CD14-positive monocyte (primary cell): ENCODE results near the gene NPAS3. TPM values are rescaled to one million over a fixed set of nuclear protein-coding genes. Genes with fewer than 3 reads are reported as not detected.

Source experiments
- DNase-seq, 3 donors: peaks; one replicate each; pipeline ENCODE4 v3.0.0-alpha.2; 2011 to 2022
- H2AFZ ChIP-seq: 2 replicates; pipeline ENCODE4 v1.6.0; 2012; ENCODE audit warnings: mild to moderate bottlenecking, low read depth, low read length, inconsistent platforms; ENCODE audit not compliant: insufficient read depth, poor library complexity, severe bottlenecking
- H3K27ac ChIP-seq, 2 donors: 1 replicate in 1 of 2; 2 replicates in 1 of 2; pipeline ENCODE4 v1.5.1; 2012 to 2013; ENCODE audit warnings: low read length in 2 of 2, control low read depth in 1 of 2, inconsistent platforms in 1 of 2, low read depth in 1 of 2, mild to moderate bottlenecking in 1 of 2
- H3K27me3 ChIP-seq, 2 donors: one replicate each; pipeline versions ENCODE4 v1.6.0 to v1.6.1; 2011 to 2013; ENCODE audit warnings: low read length in 2 of 2; ENCODE audit not compliant: control insufficient read depth in 2 of 2, insufficient read depth in 2 of 2
- H3K36me3 ChIP-seq, 2 donors: replicated peaks in 1 of 2; 1 replicate in 1 of 2; 2 replicates in 1 of 2; pipeline versions ENCODE4 v1.5.1 to v1.6.1; 2012 to 2013; ENCODE audit warnings: low read length in 2 of 2, control low read depth in 1 of 2, inconsistent platforms in 1 of 2, mild to moderate bottlenecking in 1 of 2; ENCODE audit not compliant: insufficient read depth in 2 of 2, control insufficient read depth in 1 of 2
- H3K4me1 ChIP-seq, 2 donors: 1 replicate in 1 of 2; 2 replicates in 1 of 2; pipeline versions ENCODE4 v1.5.1 to v1.6.1; 2012 to 2013; ENCODE audit warnings: low read length in 2 of 2, control low read depth in 1 of 2, inconsistent platforms in 1 of 2, mild to moderate bottlenecking in 1 of 2, moderate library complexity in 1 of 2; ENCODE audit not compliant: insufficient read depth in 2 of 2, control insufficient read depth in 1 of 2
- H3K4me2 ChIP-seq: replicated peaks from 2 replicates; pipeline ENCODE3; 2012; ENCODE audit warnings: low read length, moderate library complexity, mild to moderate bottlenecking; ENCODE audit not compliant: poor library complexity, severe bottlenecking; ENCODE audit errors: extremely low read depth
- H3K4me3 ChIP-seq, 3 experiments: fragments of 200-600 bp in 1 of 3; sonication (generic) in 1 of 3; replicated peaks in 1 of 3; 1 replicate in 2 of 3; 2 replicates in 1 of 3; pipeline ENCODE4 v1.5.1; 2011 to 2013; ENCODE audit warnings: low read length in 3 of 3, mild to moderate bottlenecking in 3 of 3, control low read depth in 2 of 3, low read depth in 2 of 3, inconsistent platforms in 1 of 3, moderate library complexity in 1 of 3
- H3K79me2 ChIP-seq: 2 replicates; pipeline ENCODE4 v1.6.0; 2012; ENCODE audit warnings: mild to moderate bottlenecking, control low read depth, inconsistent platforms, low read length, moderate library complexity; ENCODE audit not compliant: insufficient read depth
- H3K9ac ChIP-seq: 2 replicates; pipeline ENCODE4 v1.6.0; 2017; ENCODE audit warnings: low read length, mild to moderate bottlenecking; ENCODE audit not compliant: insufficient read depth, poor library complexity, severe bottlenecking
- H3K9me3 ChIP-seq, 2 donors: replicated peaks in 1 of 2; 1 replicate in 1 of 2; 2 replicates in 1 of 2; pipeline versions ENCODE4 v1.5.1 to v1.6.1; 2012 to 2013; ENCODE audit warnings: low read length in 2 of 2, control low read depth in 1 of 2; ENCODE audit not compliant: control insufficient read depth in 1 of 2, insufficient read depth in 1 of 2
- H4K20me1 ChIP-seq: 2 replicates; pipeline ENCODE4 v1.6.0; 2012; ENCODE audit warnings: mild to moderate bottlenecking, low read length, control low read depth, moderate library complexity; ENCODE audit not compliant: insufficient read depth
- H3K27ac Mint-ChIP-seq, 7 donors: one replicate each; pipeline ENCODE4 v1.8.0; 2020; ENCODE audit warnings: mild to moderate bottlenecking in 7 of 7, mixed read lengths in 7 of 7, moderate library complexity in 6 of 7, inconsistent platforms in 2 of 7
- H3K27me3 Mint-ChIP-seq, 3 donors: one replicate each; pipeline ENCODE4 v1.8.0; 2021 to 2022; ENCODE audit warnings: low read depth in 3 of 3, mild to moderate bottlenecking in 3 of 3, mixed read lengths in 3 of 3, moderate library complexity in 3 of 3, inconsistent platforms in 1 of 3
- H3K36me3 Mint-ChIP-seq, 2 donors: one replicate each; pipeline ENCODE4 v1.8.0; 2020; ENCODE audit warnings: mixed read lengths in 2 of 2, inconsistent platforms in 1 of 2, mild to moderate bottlenecking in 1 of 2
- H3K4me1 Mint-ChIP-seq: one replicate; pipeline ENCODE4 v1.8.0; 2020; ENCODE audit warnings: mild to moderate bottlenecking, mixed read lengths
- H3K4me3 Mint-ChIP-seq, 2 donors: one replicate each; pipeline ENCODE4 v1.8.0; 2020; ENCODE audit warnings: mild to moderate bottlenecking in 2 of 2, mixed read lengths in 2 of 2, moderate library complexity in 1 of 2
- H3K9me3 Mint-ChIP-seq, 7 donors: one replicate each; pipeline ENCODE4 v1.8.0; 2020 to 2022; ENCODE audit warnings: mixed read lengths in 7 of 7, mild to moderate bottlenecking in 6 of 7, moderate library complexity in 6 of 7, inconsistent platforms in 2 of 7
- WGBS: methylation state at CpG from one replicate; pipeline ENCODE4 v1.1.5; 2013; ENCODE audit warnings: missing lambda C conversion rate; ENCODE audit not compliant: insufficient coverage; 5-methylcytosine and 5-hydroxymethylcytosine counted together
- intact Hi-C, 2 donors: fragments of 100-400 bp; cut with micrococcal nuclease; formaldehyde crosslinking; loops; one replicate each; pipeline versions ENCODE4 v1.15.0 to v1.15.1; 2023
- polyA plus RNA-seq, 3 donors: library from polyadenylated mRNA; depleted of rRNA in 1 of 3; unstranded in 2 of 3; stranded (reverse) in 1 of 3; fragments of 300-500 nt in 2 of 3; fragments of >200 nt in 1 of 3; fragmentation: Illumina TruSeq in 2 of 3; gene quantifications; 1 replicate in 2 of 3; 2 replicates in 1 of 3; pipeline ENCODE4 v1.2.3, GENCODE V29; 2012 to 2021
- TF ChIP-seq, protein P1 (sequence below): fragments of 200-600 bp; IDR thresholded peaks from one replicate; pipeline ENCODE4 v1.8.0; 2022; ENCODE audit warnings: antibody characterized with exemption, mild to moderate bottlenecking

The NPAS3 gene
- polyA plus RNA-seq, 3 donors, result not detected

DNA sequence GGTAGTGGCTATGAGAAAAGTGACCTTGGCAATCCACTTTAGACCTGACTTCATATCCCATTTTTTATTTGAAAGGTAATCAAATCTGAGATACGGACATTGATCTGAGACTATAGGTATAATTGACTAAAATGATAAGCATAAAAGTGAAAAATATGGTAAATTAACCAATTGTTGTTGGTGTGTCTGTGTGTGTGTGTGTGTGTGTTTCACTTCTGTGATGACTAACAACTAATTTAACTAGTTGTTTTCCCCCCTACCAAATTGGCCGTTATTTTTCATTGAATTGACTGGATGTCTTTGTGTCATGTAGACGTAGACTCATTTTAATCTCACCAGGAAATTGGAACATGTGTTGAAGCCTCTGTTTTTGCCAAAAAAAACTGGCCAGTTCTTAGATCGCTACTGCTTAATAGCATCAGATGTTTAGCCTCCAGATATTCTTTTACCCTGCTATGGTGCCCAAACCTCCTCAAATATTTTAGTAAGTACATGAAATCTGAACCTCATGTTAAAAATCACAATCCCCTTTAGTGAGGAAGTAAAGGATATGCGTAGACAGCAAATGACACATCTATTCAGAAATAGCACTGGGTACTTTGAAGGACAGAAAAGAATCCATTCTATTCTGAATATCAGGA, 617.2 kb downstream of the NPAS3 start:
- no peaks in the 10 kb centered on the region for H3K27me3 ChIP-seq
- no peak overlapping the region for H3K4me3 ChIP-seq
- H3K4me1 ChIP-seq, result no peaks in the 10 kb centered on the region
- no peak overlapping the region for H3K9ac ChIP-seq
- H3K9me3 Mint-ChIP-seq, result no peaks in the 10 kb centered on the region
- no peak for DNase-seq
- TF ChIP-seq, protein P1, sequence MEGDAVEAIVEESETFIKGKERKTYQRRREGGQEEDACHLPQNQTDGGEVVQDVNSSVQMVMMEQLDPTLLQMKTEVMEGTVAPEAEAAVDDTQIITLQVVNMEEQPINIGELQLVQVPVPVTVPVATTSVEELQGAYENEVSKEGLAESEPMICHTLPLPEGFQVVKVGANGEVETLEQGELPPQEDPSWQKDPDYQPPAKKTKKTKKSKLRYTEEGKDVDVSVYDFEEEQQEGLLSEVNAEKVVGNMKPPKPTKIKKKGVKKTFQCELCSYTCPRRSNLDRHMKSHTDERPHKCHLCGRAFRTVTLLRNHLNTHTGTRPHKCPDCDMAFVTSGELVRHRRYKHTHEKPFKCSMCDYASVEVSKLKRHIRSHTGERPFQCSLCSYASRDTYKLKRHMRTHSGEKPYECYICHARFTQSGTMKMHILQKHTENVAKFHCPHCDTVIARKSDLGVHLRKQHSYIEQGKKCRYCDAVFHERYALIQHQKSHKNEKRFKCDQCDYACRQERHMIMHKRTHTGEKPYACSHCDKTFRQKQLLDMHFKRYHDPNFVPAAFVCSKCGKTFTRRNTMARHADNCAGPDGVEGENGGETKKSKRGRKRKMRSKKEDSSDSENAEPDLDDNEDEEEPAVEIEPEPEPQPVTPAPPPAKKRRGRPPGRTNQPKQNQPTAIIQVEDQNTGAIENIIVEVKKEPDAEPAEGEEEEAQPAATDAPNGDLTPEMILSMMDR, result no peak
- no peaks in the 10 kb centered on the region for H3K79me2 ChIP-seq
- no peaks in the 10 kb centered on the region for H3K36me3 Mint-ChIP-seq
- H3K27ac ChIP-seq, result no peak overlapping the region
- no peak overlapping the region for H2AFZ ChIP-seq
- no peaks in the 10 kb centered on the region for H3K4me1 Mint-ChIP-seq
- WGBS, result 100% methylated on average over 1 of the region's 5 CpGs
- no peaks in the 10 kb centered on the region for H3K27me3 Mint-ChIP-seq
- H4K20me1 ChIP-seq, result no peaks in the 10 kb centered on the region
- H3K9me3 ChIP-seq, result no peaks in the 10 kb centered on the region
- no peaks in the 10 kb centered on the region for H3K36me3 ChIP-seq
- no peak overlapping the region for H3K4me3 Mint-ChIP-seq
- H3K27ac Mint-ChIP-seq, result no peak overlapping the region
- H3K4me2 ChIP-seq, result no peak overlapping the region
- intact Hi-C loops, result no loop called here

DNA sequence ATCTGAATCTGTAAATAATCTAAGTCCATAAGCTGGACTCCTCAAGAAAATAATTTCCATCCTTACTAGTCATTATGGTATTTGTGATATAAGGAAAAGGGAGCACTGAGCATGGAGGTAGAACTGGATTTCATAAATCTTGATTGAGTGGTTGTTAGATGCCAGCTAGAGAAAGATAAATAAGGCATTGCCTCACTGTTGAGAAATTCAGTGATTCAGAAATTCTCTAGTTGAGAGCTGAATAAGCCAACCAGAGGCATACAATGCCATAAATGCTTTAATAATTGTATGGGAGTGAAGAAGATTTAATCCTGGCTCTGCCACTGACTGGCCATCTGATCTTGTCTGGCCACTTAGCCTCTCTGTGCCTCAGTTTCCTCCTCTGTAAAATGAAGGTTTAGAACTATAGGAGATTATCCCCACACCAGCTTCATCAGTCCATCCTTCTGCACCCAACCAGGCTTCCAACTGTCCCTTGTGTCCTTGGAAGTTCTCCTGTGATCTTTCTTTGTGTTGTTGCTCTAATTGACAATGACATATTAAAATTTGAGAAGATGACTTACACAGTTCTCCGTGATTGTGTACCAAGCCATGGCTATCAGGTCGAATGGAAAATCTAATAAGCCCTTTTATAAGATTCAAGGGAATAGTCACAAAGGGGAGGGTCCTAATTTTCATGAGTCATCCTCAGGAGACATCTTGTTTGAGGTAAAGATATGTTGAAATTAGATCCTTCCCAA, 617.9 kb downstream of the NPAS3 start:
- no peaks in the 10 kb centered on the region for H3K9me3 ChIP-seq
- intact Hi-C loops, result no loop called here
- H3K36me3 Mint-ChIP-seq, result no peaks in the 10 kb centered on the region
- H3K4me3 ChIP-seq, result no peak overlapping the region
- H3K79me2 ChIP-seq, result no peaks in the 10 kb centered on the region
- no peaks in the 10 kb centered on the region for H3K4me1 ChIP-seq
- H2AFZ ChIP-seq, result no peak overlapping the region
- no peaks in the 10 kb centered on the region for H3K4me1 Mint-ChIP-seq
- H3K27me3 ChIP-seq, result no peaks in the 10 kb centered on the region
- no peaks in the 10 kb centered on the region for H3K36me3 ChIP-seq
- H3K27me3 Mint-ChIP-seq, result no peaks in the 10 kb centered on the region
- DNase-seq, result no peak
- H3K9me3 Mint-ChIP-seq, result no peaks in the 10 kb centered on the region
- 80% methylated on average over 1 of the region's 2 CpGs for WGBS
- no peak overlapping the region for H3K9ac ChIP-seq
- H4K20me1 ChIP-seq, result no peaks in the 10 kb centered on the region
- H3K4me3 Mint-ChIP-seq, result no peak overlapping the region
- H3K27ac ChIP-seq, result no peak overlapping the region
- no peak overlapping the region for H3K4me2 ChIP-seq
- TF ChIP-seq, protein P1, result no peak
- H3K27ac Mint-ChIP-seq, result no peak overlapping the region
